GM18520 (cell line): ENCODE results near the gene RNF157.

Source experiments
- ATAC-seq: cut with Tn5 transposase; IDR thresholded peaks from one replicate; pipeline ENCODE4 v1.9.1; 2021; ENCODE audit not compliant: unreplicated experiment

RNF157 gene

DNA sequence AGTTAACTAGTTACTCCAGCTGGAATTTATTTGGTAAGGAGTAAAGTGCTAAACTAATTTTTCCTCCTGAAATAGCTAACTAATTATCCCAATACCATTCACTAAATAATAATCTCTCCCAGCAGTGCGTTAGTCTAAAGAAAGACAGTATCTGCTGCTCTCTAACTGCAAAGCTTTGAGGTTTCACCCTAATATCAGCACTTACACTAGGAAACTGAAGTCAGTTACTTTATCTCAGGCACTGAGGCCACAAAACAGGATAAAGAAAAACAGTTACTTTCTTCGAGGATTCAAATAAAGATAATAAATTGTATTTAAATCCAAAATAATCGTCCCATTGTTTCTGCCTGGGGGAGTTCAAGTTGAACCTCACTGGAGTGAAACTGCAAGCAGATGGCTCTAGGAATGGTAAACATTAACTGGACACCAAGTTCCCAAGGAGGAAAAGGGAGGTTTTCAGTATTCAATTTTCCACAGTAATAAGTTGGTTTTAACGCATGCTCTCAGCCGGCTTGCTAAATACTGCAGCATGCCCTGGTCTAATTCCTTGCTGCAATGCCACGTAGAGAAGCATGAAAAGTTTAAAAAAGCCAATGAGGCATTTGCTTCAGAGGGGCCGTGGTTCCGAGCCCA is 79.3 kb downstream of the RNF157 start:
- ATAC-seq = no peak

- no peak for ATAC-seq
These were observed 81.1 kb downstream of the RNF157 start for GRCh38 chr17:76159157-76159556.

GRCh38 chr17:76157759-76158158 is 82.5 kb downstream of the RNF157 start:
- no peak for ATAC-seq

GRCh38 chr17:76156662-76156991 is 83.7 kb downstream of the RNF157 start:
- no peak for ATAC-seq

DNA sequence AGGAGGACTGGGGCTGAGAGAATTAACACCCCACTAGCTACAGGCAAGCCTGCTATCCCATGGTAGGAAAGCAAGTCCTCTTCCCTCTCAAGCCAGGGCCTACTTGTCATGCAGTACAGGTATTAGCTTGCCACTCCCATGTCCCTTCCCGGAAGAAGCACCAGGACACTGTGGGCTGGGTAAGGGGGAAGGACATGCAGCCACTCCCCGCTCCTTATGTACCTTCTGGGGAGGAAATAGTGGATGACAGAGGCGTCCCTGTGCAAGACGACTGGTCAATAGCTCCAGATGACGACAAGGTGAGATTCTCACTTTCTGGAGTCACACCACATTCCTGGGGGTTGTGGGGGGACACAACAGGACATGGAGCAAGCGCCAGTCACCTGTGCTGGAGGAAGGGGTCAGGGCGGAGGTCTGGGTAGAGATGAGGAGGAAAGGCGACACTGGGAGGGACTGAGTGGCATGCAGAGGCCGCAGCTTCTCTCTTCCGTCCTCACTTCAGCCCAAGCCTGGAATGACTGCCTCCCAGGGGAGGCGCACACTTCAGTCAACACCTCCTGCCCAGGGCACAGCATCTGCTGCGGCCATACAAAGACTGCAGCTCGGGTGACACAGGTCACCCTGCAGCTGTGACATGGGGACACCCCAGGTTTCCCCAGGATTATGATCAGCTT is 84.2 kb downstream of the RNF157 start:
- ATAC-seq = no peak

DNA sequence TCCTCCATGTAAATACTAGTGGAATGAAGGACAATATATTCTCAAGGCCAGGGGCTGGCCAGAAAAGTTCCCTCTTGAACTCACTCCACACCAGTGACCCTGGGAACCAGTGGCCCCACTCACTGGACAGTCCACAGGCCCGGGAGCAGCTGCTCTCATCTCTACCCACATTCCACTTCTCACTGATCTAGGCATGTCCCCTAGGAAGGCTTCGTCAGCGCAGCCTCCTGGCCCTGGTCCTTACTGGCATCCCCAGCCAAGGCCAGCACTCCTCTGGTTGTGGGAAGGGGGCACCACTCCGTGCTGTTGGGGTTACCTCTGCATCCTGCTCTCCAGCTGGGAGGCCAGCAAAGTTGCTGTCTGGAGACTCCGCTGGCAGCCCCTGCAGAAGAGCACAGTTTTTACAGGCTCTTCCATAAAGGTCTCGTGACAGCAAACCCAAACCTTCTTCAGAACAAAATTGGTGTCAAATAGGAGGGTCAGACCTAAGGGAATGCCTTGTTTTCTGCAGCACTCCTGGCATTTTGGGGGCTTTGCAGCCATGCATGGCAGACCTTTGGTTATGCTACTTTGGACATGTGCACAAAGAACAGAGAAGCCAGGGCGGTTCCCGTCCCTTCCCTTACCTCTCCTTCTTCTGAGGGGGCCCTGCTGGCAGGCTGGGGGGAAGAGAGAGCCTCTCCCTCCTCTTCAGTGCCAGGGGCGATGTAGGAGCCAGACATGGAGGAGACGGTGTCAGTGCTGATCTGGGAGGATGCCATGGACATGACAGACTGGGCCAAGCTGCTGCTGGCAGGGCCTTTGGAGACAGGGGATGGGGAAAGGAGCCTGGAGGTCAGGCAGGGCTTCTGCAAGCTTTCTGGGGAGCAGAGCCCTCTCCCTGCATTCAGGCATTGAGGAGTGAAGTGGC is 85.1 kb downstream of the RNF157 start:
- no peak for ATAC-seq

GRCh38 chr17:76154292-76154691 is 86.0 kb downstream of the RNF157 start:
- no peak for ATAC-seq

GRCh38 chr17:76153640-76154039 is 86.7 kb downstream of the RNF157 start:
- no peak for ATAC-seq

GRCh38 chr17:76153202-76153601 is 87.1 kb downstream of the RNF157 start:
- no peak for ATAC-seq

DNA sequence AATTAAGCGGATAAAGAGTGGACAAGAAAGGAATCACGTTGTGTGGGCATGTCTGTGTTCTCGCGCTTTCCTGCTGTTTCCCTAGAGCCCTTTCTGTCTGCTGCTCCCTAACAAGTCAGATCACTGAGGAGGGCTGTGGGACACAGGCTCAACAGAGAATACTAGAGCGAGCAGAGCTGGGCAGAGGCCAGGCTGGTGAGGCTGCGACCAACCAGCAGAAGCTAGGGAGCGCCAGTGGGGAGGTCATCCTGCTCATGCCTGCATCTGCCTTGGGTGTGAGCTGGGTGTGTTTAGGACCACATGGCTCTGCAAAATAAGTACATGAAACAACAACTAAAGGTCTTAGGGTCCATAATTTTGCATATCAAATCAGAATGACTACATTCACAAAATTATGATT is 87.7 kb downstream of the RNF157 start:
- ATAC-seq = no peak

DNA sequence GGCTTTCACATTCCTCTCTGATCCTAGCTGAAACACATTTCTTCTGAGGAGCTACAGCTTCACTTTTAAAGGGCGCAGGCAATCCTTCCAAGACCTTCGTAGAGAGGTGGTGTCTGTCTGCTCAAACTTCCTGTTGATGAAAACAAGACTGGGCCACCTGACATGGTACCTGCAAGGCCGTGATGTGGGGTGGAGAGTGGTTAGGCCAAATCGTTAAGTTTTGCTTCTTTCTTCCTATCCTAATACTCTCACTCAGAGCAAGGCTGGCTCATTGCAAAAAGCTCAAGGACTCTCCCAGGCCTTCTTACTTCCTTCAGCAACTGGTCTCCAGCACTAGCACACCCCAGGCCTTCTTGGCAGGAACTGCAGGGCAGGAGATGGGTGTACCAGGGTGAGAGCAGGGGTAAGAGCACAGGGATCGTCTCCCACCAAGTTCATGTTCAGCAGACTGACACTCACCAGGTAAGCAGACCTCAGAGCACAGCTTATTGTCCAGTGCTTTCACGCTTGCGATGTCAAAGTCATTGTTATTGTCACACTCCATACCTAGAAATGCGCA is 88.3 kb downstream of the RNF157 start:
- no peak for ATAC-seq

DNA sequence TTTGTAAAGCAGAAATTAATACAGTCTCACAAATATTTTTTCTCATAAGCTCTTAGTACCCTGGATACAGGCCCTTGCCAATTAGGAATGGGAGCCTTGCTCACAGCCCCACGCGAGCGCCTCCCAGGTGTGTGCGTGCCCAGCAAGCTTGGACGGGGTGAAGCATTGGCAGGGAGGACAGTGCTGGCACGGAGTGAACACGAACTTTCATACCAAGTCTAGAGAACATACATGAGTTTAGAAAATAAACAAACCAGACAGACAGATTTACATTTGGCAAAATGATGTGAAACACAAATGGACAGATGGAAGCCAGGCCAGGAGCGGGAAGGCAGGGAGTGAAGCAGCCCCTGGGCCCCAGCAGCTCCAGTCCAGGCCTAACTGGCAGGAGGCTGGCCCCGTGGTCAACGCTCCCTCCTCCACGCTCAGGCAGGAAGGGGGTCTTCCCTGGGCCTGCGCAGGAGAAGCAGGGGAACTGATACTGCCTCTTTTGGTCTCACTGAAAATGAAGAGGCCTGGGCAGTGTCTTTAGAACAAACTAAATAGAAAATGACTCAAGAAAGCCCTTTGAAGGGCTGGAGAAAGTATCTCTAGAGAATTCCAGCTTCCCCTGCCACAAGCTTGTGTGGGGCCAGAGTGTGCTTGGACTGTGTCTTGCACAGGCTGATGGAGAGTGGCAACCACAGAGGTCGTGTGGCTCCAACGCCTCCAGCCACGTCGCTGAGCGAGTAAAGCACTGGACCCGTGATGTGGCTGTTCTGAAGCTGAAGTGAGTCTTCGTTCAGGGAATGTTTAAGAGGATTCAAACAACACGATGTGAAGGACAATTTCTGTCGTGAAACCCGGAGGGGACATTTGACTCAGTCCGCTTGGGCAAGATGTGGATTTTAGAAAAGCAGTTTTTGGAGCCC is 89.3 kb downstream of the RNF157 start:
- no peak for ATAC-seq

DNA sequence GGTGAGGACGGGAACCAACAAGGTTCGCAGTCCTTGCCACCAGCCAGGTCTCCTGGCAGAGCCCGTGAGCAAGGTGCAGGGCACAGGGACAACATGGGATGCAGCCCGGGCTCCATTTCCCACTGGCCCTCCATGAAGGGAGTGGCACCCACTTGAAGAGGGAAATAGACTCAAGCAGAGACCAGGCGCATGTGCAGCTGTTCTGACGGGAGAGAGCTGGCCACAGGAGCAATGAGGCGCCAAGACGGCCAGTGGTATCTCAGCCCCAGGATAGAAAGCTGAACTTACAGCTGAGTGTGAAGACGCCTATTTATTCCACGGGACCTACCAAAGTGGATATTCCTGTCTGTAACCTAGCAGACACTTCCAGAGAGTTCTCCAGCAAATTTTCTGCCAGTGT is 91.1 kb downstream of the RNF157 start:
- no peak for ATAC-seq

DNA sequence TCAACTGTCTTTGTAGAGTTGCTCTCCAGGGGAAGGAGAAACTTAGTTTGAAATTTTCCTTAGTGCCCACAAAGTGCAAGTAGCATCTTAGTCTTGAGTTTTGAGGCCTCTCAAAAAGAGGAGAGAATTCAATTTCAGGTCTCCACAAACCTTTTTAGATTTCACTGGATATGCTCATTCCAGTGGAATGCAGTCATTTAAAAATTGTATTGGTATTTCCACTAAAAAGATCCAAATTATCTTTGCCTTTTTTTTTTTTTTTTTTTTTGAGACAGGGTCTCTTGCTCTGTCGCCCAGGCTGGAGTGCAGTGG is 92.3 kb downstream of the RNF157 start:
- no peak for ATAC-seq

DNA sequence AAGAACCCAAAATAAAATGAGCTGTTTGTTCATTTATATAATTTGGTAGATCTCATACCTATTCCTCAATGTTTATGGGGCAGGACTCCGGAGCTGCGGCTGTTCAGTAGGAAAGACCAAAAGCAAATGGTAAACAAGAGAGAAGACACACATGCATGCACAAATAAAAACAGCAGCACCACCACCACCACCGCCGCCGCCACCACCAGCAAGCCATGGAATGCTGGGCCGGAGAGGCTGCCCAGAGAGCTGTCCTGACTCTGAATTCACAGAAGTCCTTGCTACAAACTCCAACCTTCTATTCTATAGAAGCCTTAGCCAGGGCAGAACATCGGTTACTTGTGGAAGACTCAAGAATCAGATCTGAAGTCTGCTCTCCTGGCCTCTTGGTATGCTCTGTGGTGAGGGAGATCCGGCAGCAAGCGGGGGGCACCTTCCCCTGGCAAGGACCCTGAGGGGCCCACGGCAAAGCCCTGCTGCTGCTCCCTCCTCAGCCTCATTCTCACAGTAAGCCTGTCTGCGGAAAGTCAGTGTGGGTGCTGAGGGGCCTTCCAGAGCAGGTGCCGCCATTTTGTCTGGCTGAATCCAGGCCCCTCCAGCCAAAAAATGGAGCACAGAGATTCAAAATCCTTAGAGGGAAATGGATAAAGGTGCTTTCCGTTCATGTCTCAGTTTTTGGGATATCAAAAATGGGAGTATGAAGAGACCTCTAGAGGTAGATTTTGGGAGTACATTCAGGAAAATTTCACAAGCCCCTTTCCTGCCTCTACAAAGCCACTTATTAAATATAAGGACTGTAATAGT is 92.9 kb downstream of the RNF157 start:
- no peak for ATAC-seq

GRCh38 chr17:76146053-76146851 is 94.0 kb downstream of the RNF157 start:
- ATAC-seq = no peak

- ATAC-seq = no peak
These were observed 94.9 kb downstream of the RNF157 start for GRCh38 chr17:76145231-76146052.

DNA sequence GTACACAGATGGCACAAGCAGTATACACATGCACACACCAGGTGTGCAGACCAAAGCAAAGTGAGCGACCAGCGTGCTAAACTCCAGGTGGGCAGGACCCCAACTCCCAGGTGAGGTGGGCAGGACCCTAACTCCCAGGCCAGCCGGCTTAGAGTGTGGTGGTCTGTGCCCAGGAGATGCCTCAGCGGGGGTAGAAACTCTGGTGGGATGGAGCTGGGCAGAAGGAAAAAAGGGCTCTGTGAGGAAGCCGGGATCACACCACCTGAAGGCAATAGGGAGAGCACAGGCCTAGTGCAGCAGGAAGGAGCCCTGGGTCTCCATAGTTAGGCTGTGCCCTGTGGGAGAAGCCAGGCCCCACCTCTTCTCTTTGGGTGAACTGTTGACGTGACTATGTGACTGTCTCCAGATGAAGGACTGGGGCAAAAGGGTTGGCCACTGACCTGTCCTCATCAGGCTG is 97.7 kb downstream of the RNF157 start:
- ATAC-seq = no peak
